GM12865 (cell line): ENCODE results near the gene CPS1.

Experiments
- DNase-seq: peaks from one replicate; pipeline ENCODE4 v3.0.0; 2010; ENCODE audit warnings: low read depth
- H3K4me3 ChIP-seq: 2 replicates; pipeline ENCODE4 v1.5.1; 2011; ENCODE audit warnings: mild to moderate bottlenecking, low read depth, low read length, control low read depth
- CTCF ChIP-seq: IDR thresholded peaks from 2 replicates; pipeline ENCODE4 v1.5.1; 2011; ENCODE audit warnings: low read length, control low read depth, low read depth, inconsistent platforms; ENCODE audit not compliant: insufficient read depth; ENCODE audit errors: missing control alignments

CPS1 gene

GRCh38 chr2:210544831-210545230 is 11.6 kb upstream of the CPS1 start:
- no peak overlapping the region for H3K4me3 ChIP-seq
- no peak for DNase-seq
- no peak for TF ChIP-seq CTCF

- no peak for TF ChIP-seq CTCF
- no peak overlapping the region for H3K4me3 ChIP-seq
- no peak for DNase-seq
Observed at GRCh38 chr2:210546424-210547208, 9.8 kb upstream of the CPS1 start.

- DNase-seq: no peak
- no peak for TF ChIP-seq CTCF
- no peak overlapping the region for H3K4me3 ChIP-seq
Observed at GRCh38 chr2:210548031-210548430, 8.4 kb upstream of the CPS1 start.

- no peak for TF ChIP-seq CTCF
- no peak for DNase-seq
- H3K4me3 ChIP-seq: no peak overlapping the region
Observed at GRCh38 chr2:210548878-210549384, 7.5 kb upstream of the CPS1 start.

- no peak overlapping the region for H3K4me3 ChIP-seq
- no peak for TF ChIP-seq CTCF
- DNase-seq: no peak
Observed at GRCh38 chr2:210551001-210551400, 5.4 kb upstream of the CPS1 start.

GRCh38 chr2:210553373-210553772 is 3.0 kb upstream of the CPS1 start:
- no peak overlapping the region for H3K4me3 ChIP-seq
- TF ChIP-seq CTCF: no peak
- DNase-seq: no peak

GRCh38 chr2:210555555-210555954 is 844 bp upstream of the CPS1 start:
- no peak for TF ChIP-seq CTCF
- no peak overlapping the region for H3K4me3 ChIP-seq
- DNase-seq: no peak
